ENCODE results near the gene RPL4. TPM values are rescaled to one million over a fixed set of nuclear protein-coding genes. Genes with fewer than 3 reads are reported as not detected.

Gene RPL4
- total RNA-seq, 1 donor from 2014 or later, result 1,699 TPM

- Histone ChIP-seq H3K4me1 (no peaks in the 10 kb centered on the region), H3K27me3 (no peaks in the 10 kb centered on the region), H3K27ac (no peak overlapping the region), H3K4me3 (no peak overlapping the region), H3K9me3 (no peaks in the 10 kb centered on the region), H3K36me3 (peaks cover 67% of the 10 kb centered on the region)
- DNase-seq (no peak), ATAC-seq (no peak)
- TF ChIP-seq, protein P1, sequence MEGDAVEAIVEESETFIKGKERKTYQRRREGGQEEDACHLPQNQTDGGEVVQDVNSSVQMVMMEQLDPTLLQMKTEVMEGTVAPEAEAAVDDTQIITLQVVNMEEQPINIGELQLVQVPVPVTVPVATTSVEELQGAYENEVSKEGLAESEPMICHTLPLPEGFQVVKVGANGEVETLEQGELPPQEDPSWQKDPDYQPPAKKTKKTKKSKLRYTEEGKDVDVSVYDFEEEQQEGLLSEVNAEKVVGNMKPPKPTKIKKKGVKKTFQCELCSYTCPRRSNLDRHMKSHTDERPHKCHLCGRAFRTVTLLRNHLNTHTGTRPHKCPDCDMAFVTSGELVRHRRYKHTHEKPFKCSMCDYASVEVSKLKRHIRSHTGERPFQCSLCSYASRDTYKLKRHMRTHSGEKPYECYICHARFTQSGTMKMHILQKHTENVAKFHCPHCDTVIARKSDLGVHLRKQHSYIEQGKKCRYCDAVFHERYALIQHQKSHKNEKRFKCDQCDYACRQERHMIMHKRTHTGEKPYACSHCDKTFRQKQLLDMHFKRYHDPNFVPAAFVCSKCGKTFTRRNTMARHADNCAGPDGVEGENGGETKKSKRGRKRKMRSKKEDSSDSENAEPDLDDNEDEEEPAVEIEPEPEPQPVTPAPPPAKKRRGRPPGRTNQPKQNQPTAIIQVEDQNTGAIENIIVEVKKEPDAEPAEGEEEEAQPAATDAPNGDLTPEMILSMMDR (IDR thresholded peaks at IDR 0.05), result no peak
- intact Hi-C loops (cut with DNase I), result no loop called here
These were observed 16.1 kb downstream of the RPL4 start for GRCh38 chr15:66488525-66488924.

GRCh38 chr15:66486887-66487286 lies 17.8 kb downstream of the RPL4 start:
- H3K27me3 ChIP-seq, result no peaks in the 10 kb centered on the region
- intact Hi-C loops (cut with DNase I), result no loop called here
- H3K36me3 ChIP-seq, result peaks cover 51% of the 10 kb centered on the region
- TF ChIP-seq, protein P1 (IDR thresholded peaks at IDR 0.05), result no peak
- no peak overlapping the region for H3K4me3 ChIP-seq
- no peak for ATAC-seq
- H3K27ac ChIP-seq, result no peak overlapping the region
- no peaks in the 10 kb centered on the region for H3K9me3 ChIP-seq
- H3K4me1 ChIP-seq, result no peaks in the 10 kb centered on the region
- DNase-seq, result no peak

DNA sequence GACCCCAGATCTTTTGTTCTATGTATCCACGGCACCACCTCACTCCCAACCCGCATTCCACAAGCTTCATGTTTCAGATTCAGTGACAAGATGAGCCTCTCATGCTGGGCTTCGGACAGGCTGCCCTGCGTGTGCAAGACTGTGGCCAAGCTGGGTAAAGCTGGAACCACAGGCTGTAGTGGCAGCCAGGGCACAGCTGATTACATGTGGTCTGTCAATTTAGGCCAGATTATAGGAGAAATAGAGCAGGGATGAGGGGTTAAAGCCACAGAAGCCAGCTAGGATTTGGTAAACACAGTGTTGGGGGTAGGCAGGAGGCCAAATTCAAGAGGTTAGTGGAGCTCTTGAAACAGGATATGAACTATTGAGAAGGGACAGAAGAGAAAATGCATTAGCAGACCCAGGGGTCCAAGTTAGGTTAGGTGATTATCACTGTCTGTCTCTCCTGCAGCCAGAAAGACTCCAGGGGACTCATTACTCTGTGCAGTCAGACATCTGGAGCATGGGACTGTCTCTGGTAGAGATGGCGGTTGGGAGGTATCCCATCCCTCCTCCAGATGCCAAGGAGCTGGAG lies 20.0 kb downstream of the RPL4 start:
- Histone ChIP-seq H3K36me3 (peaks cover 31% of the 10 kb centered on the region), H3K9me3 (no peaks in the 10 kb centered on the region), H3K4me1 (no peaks in the 10 kb centered on the region), H3K27ac (no peak overlapping the region), H3K4me3 (no peak overlapping the region), H3K27me3 (no peaks in the 10 kb centered on the region)
- TF ChIP-seq, protein P1 (IDR thresholded peaks at IDR 0.05), result no peak
- intact Hi-C loops (cut with DNase I), result no loop called here
- ATAC-seq, result no peak
- no peak for DNase-seq

DNA sequence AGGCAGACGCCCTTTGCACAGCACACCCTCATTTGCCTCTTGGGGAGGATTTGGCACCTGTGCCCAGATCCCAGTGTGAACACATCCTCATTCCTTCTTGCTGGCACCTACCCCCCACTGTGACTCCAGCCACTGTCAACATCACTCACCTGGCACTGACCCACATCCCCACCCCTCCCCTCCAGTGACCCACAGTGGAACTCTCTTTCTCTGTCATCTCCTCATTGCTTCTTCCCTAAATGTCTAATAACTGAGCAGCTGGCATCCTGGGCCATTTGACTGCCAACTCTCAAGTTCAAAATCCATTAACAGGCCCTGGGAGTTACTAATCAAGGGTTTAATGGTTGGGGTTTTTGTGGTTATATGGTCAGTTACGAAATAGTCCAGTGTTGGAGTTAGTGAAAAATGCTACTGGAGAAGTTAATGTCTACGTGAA lies 21.5 kb downstream of the RPL4 start:
- H3K4me1 ChIP-seq, result no peaks in the 10 kb centered on the region
- DNase-seq, result peak; percentile 69
- peak; percentile 79 for ATAC-seq
- no peaks in the 10 kb centered on the region for H3K9me3 ChIP-seq
- TF ChIP-seq, protein P1 (IDR thresholded peaks at IDR 0.05), result no peak
- no peak overlapping the region for H3K27ac ChIP-seq
- intact Hi-C loops (cut with DNase I), result no loop called here
- no peaks in the 10 kb centered on the region for H3K27me3 ChIP-seq
- peaks cover 16% of the 10 kb centered on the region for H3K36me3 ChIP-seq
- H3K4me3 ChIP-seq, result no peak overlapping the region

GRCh38 chr15:66482539-66482938 lies 22.1 kb downstream of the RPL4 start:
- intact Hi-C loops (cut with DNase I), result no loop called here
- TF ChIP-seq, protein P1 (IDR thresholded peaks at IDR 0.05), result no peak
- Histone ChIP-seq H3K4me1 (no peaks in the 10 kb centered on the region), H3K27ac (no peak overlapping the region), H3K4me3 (no peak overlapping the region), H3K9me3 (no peaks in the 10 kb centered on the region), H3K36me3 (peaks cover 11% of the 10 kb centered on the region), H3K27me3 (no peaks in the 10 kb centered on the region)
- ATAC-seq, result peak; percentile 63
- DNase-seq, result no peak
